ENCODE measurements around the gene ORM2. TPM values are rescaled to one million over a fixed set of nuclear protein-coding genes. Genes with fewer than 3 reads are reported as not detected.

ORM2 gene
- total RNA-seq, 6 experiments from 2014 or later, result 3,162 to 5,107 (median 3,869) TPM

GRCh38 chr9:114286146-114286679 is 43.5 kb upstream of the ORM2 start:
- peak in 2 of 3 donors; percentile 18 to 23 for DNase-seq
- intact Hi-C loops (cut with DNase I), result loop anchor here in 1 of 2 donors (5.0 kb wide), 1 partner anchor 189 kb away; the partner anchor contains the start of gene KIF12
- Histone ChIP-seq H3K9me3 (no peaks in the 10 kb centered on the region), H3K36me3 (peaks cover 0 to 6% (median 0%) of the 10 kb centered on the region in 4 donors), H3K27me3 (no peaks in the 10 kb centered on the region), H3K4me3 (no peak overlapping the region), H3K27ac (no peak overlapping the region), H3K4me1 (no peaks in the 10 kb centered on the region)
- no peak for ATAC-seq
- WGBS (ENCODE audit: insufficient coverage, low coverage, low lambda C conversion rate, missing lambda C conversion rate), result 89% methylated on average over 8 of the region's 10 CpGs
- no peak for TF ChIP-seq POLR2A (IDR thresholded peaks at IDR 0.05)
- TF ChIP-seq, protein P1, sequence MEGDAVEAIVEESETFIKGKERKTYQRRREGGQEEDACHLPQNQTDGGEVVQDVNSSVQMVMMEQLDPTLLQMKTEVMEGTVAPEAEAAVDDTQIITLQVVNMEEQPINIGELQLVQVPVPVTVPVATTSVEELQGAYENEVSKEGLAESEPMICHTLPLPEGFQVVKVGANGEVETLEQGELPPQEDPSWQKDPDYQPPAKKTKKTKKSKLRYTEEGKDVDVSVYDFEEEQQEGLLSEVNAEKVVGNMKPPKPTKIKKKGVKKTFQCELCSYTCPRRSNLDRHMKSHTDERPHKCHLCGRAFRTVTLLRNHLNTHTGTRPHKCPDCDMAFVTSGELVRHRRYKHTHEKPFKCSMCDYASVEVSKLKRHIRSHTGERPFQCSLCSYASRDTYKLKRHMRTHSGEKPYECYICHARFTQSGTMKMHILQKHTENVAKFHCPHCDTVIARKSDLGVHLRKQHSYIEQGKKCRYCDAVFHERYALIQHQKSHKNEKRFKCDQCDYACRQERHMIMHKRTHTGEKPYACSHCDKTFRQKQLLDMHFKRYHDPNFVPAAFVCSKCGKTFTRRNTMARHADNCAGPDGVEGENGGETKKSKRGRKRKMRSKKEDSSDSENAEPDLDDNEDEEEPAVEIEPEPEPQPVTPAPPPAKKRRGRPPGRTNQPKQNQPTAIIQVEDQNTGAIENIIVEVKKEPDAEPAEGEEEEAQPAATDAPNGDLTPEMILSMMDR (IDR thresholded peaks at IDR 0.05), result no peak

GRCh38 chr9:114287001-114287762 is 42.5 kb upstream of the ORM2 start:
- H3K27me3 ChIP-seq, result no peaks in the 10 kb centered on the region
- 85% methylated on average over 4 of the region's 16 CpGs for WGBS (ENCODE audit: insufficient coverage, low coverage, low lambda C conversion rate, missing lambda C conversion rate)
- intact Hi-C loops (cut with DNase I), result loop anchor here in 1 of 2 donors (5.0 kb wide), 1 partner anchor 190 kb away; the partner anchor contains the start of gene KIF12
- peaks cover 0 to 8% (median 0%) of the 10 kb centered on the region in 4 donors for H3K36me3 ChIP-seq
- ATAC-seq, result no peak
- H3K4me3 ChIP-seq, result no peak overlapping the region
- peak in 2 of 3 donors; percentile 40 to 57 for DNase-seq
- H3K27ac ChIP-seq, result no peak overlapping the region
- TF ChIP-seq, protein P1 (IDR thresholded peaks at IDR 0.05), result no peak
- TF ChIP-seq POLR2A (IDR thresholded peaks at IDR 0.05), result no peak
- no peaks in the 10 kb centered on the region for H3K4me1 ChIP-seq
- no peaks in the 10 kb centered on the region for H3K9me3 ChIP-seq

DNA sequence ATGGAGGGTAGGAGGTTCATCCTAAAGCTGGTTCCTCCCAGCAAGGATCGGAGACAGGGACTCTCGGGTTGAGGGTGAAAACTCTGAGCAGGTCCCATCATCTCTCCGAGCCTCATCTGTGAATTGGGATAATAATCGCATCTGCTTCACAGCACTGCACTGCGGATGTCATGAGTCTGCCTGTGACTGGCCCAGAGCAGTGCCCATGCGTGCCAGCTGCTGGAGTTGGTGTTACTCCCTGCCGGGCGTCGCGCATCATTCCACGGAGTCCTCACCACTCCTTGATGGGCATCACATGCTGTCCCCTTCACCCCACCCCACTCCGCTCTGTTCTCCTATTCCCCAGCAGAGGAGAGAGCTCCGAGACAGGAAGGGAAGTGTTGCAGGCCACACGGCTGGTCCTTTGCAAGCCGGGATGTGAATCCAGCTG is 41.9 kb upstream of the ORM2 start:
- WGBS (ENCODE audit: insufficient coverage, low coverage, low lambda C conversion rate, missing lambda C conversion rate), result 82% methylated on average over 3 of the region's 15 CpGs
- Histone ChIP-seq H3K4me1 (no peaks in the 10 kb centered on the region), H3K27me3 (no peaks in the 10 kb centered on the region), H3K9me3 (no peaks in the 10 kb centered on the region), H3K4me3 (no peak overlapping the region), H3K36me3 (peaks cover 0 to 12% (median 0%) of the 10 kb centered on the region in 4 donors), H3K27ac (no peak overlapping the region)
- no peak for TF ChIP-seq POLR2A (IDR thresholded peaks at IDR 0.05)
- TF ChIP-seq, protein P1 (IDR thresholded peaks at IDR 0.05), result no peak
- intact Hi-C loops (cut with DNase I), result loop anchor here in 1 of 2 donors (5.0 kb wide), 1 partner anchor 190 kb away; the partner anchor contains the start of gene KIF12
- no peak for ATAC-seq
- peak in 1 of 3 donors; percentile 41 for DNase-seq

DNA sequence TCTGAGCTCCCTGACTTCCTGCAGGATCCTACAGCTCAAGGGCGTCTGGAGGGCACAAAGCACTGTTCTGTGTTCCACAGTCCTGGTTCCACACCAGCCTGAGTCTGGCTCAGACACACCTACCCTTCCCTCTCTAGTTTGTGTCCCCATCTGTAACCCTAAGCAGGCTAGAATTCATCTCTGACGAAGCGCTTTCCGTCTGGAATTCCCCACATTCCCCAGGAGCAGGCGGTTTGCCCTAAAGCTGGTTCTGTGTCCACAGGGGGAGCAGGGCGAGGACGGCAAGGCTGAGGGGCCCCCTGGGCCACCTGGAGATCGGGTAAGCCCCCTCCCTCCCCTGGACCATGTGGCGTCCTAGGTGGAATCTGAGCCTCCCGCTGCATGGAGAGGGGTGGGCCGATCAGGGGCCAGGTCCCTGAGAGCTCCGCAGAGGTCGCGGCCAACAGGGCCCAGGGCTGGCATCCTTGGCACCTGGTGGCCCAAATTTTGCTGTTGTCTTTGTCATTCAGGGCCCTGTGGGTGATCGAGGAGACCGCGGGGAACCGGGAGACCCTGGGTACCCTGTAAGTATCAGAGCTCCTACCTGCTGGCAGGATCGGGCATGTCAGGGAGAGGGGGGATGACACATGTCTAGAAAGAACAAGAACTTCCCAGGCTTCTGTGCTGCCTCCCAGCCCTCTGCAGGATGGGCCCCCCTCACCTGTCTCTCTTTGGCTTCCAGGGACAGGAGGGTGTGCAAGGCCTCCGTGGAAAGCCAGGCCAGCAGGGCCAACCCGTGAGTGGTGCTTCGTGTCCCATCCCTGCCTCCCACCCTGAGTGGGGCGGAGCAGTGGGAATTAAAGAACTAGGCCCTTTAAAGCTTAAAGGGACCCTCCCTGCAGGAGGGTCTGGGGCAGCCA is 41.2 kb upstream of the ORM2 start:
- peaks cover 0 to 12% (median 0%) of the 10 kb centered on the region in 4 donors for H3K36me3 ChIP-seq
- ATAC-seq (peak in 1 of 4 donors; percentile 16), DNase-seq (peak in 2 of 3 donors; percentile 41 to 50)
- intact Hi-C loops (cut with DNase I), result loop anchor here in 1 of 2 donors (5.0 kb wide), 1 partner anchor 191 kb away; the partner anchor contains the start of gene KIF12
- H3K4me1 ChIP-seq, result no peaks in the 10 kb centered on the region
- no peaks in the 10 kb centered on the region for H3K27me3 ChIP-seq
- TF ChIP-seq, protein P1 (IDR thresholded peaks at IDR 0.05), result no peak
- no peak for TF ChIP-seq POLR2A (IDR thresholded peaks at IDR 0.05)
- no peaks in the 10 kb centered on the region for H3K9me3 ChIP-seq
- WGBS (ENCODE audit: insufficient coverage, low coverage, low lambda C conversion rate, missing lambda C conversion rate), result 56% methylated on average over 3 of the region's 23 CpGs
- no peak overlapping the region for H3K27ac ChIP-seq
- no peak overlapping the region for H3K4me3 ChIP-seq
